B cell (primary cell): ENCODE measurements around the gene SLCO2B1. TPM values are rescaled to one million over a fixed set of nuclear protein-coding genes. Genes with fewer than 3 reads are reported as not detected.

ENCODE experiments used
- ATAC-seq: fragments of 200-7000 bp; cut with Tn5 transposase; one replicate; pipeline ENCODE4 v1.10.0; 2021; ENCODE audit warnings: low read depth, mild to moderate bottlenecking, moderate number of reproducible peaks, moderate library complexity
- CTCF ChIA-PET: fragments of 350-600 bp; sonication (Branson Sonifier 250); formaldehyde crosslinking; loops from one replicate; lab custom pipeline; 2021; ENCODE audit warnings: antibody characterized with exemption, inconsistent platforms; lab: Charles Lee
- POLR2A ChIA-PET: fragments of 350-600 bp; sonication (Branson Sonifier 250); formaldehyde crosslinking; loops from one replicate; lab custom pipeline; 2021; ENCODE audit warnings: antibody characterized with exemption; lab: Charles Lee
- DNase-seq: peaks from one replicate; pipeline ENCODE4 v3.0.0; 2013
- H2AFZ ChIP-seq: 2 replicates; pipeline ENCODE4 v1.6.1; 2012; ENCODE audit warnings: mild to moderate bottlenecking, low read depth, low read length; ENCODE audit not compliant: insufficient read depth, poor library complexity, severe bottlenecking
- H3K27ac ChIP-seq, 2 donors: 1 replicate in 1 of 2; 2 replicates in 1 of 2; pipeline ENCODE4 v1.5.1; 2012 to 2013; ENCODE audit warnings: low read length in 2 of 2, mild to moderate bottlenecking in 2 of 2, moderate library complexity in 1 of 2
- H3K27me3 ChIP-seq, 4 experiments: fragments of 200-600 bp in 1 of 4; sonication (generic) in 1 of 4; replicated peaks in 1 of 4; 1 replicate in 2 of 4; 2 replicates in 2 of 4; pipeline versions ENCODE4 v1.6.1 to v1.7.0; 2013 to 2016; ENCODE audit warnings: low read length in 3 of 4, mild to moderate bottlenecking in 2 of 4, mixed read lengths in 1 of 4, moderate library complexity in 1 of 4; ENCODE audit not compliant: insufficient read depth in 4 of 4, control insufficient read depth in 3 of 4; ENCODE audit errors: control extremely low read depth in 1 of 4
- H3K36me3 ChIP-seq, 2 experiments: replicated peaks in 1 of 2; 1 replicate in 1 of 2; 2 replicates in 1 of 2; pipeline versions ENCODE4 v1.6.1 to v1.7.1; 2013; ENCODE audit warnings: low read length in 1 of 2; ENCODE audit not compliant: insufficient read depth in 2 of 2, control insufficient read depth in 1 of 2; ENCODE audit errors: control extremely low read depth in 1 of 2, extremely low read depth in 1 of 2
- H3K4me1 ChIP-seq, 2 donors: fragments of 200-600 bp in 1 of 2; sonication (generic) in 1 of 2; 1 replicate in 1 of 2; 2 replicates in 1 of 2; pipeline versions ENCODE4 v1.5.1 to v1.6.1; 2013 to 2017; ENCODE audit warnings: low read length in 2 of 2; ENCODE audit not compliant: control insufficient read depth in 2 of 2, insufficient read depth in 2 of 2
- H3K4me2 ChIP-seq: replicated peaks from 2 replicates; pipeline ENCODE3; 2012; ENCODE audit warnings: mild to moderate bottlenecking, low read depth, low read length; ENCODE audit not compliant: poor library complexity, severe bottlenecking
- H3K4me3 ChIP-seq, 5 experiments: fragments of 200-600 bp in 1 of 5; sonication (generic) in 1 of 5; 1 replicate in 3 of 5; 2 replicates in 2 of 5; pipeline versions ENCODE4 v1.5.1 to v1.7.0; 2011 to 2016; ENCODE audit warnings: low read length in 4 of 5, mild to moderate bottlenecking in 4 of 5, low read depth in 2 of 5, control low read depth in 1 of 5, moderate library complexity in 1 of 5; ENCODE audit not compliant: insufficient read depth in 1 of 5; ENCODE audit errors: control extremely low read depth in 1 of 5, extremely low read depth in 1 of 5
- H3K79me2 ChIP-seq: fragments of 200-600 bp; sonication (generic); one replicate; pipeline ENCODE4 v1.6.0; 2016; ENCODE audit warnings: low read length; ENCODE audit not compliant: control insufficient read depth, insufficient read depth
- H3K9ac ChIP-seq: fragments of 200-600 bp; sonication (generic); 2 replicates; pipeline ENCODE4 v1.6.1; 2017; ENCODE audit warnings: mild to moderate bottlenecking, low read length, moderate library complexity
- H3K9me3 ChIP-seq, 3 donors: one replicate each; pipeline versions ENCODE4 v1.6.1 to v1.7.1; 2013; ENCODE audit warnings: low read length in 2 of 3; ENCODE audit not compliant: control insufficient read depth in 2 of 3, insufficient read depth in 1 of 3; ENCODE audit errors: control extremely low read depth in 1 of 3
- H4K20me1 ChIP-seq: 2 replicates; pipeline ENCODE4 v1.6.0; 2012; ENCODE audit warnings: mild to moderate bottlenecking, low read length; ENCODE audit not compliant: insufficient read depth, control insufficient read depth, poor library complexity, severe bottlenecking
- H3K27ac Mint-ChIP-seq: one replicate; pipeline ENCODE4 v1.8.0; 2021; ENCODE audit warnings: mixed read lengths
- H3K27me3 Mint-ChIP-seq: one replicate; pipeline ENCODE4 v1.8.0; 2021; ENCODE audit warnings: mixed read lengths
- H3K4me1 Mint-ChIP-seq: one replicate; pipeline ENCODE4 v1.8.0; 2021; ENCODE audit warnings: mixed read lengths
- H3K4me3 Mint-ChIP-seq: one replicate; pipeline ENCODE4 v1.8.0; 2021; ENCODE audit warnings: mixed read lengths
- H3K9me3 Mint-ChIP-seq: one replicate; pipeline ENCODE4 v1.8.0; 2022; ENCODE audit warnings: mixed read lengths; ENCODE audit not compliant: insufficient read depth
- EZH2 ChIP-seq: IDR thresholded peaks from 2 replicates; pipeline ENCODE4 v1.6.1; 2012; ENCODE audit warnings: borderline replicate concordance, low read depth, mild to moderate bottlenecking, moderate library complexity, low read length; ENCODE audit not compliant: insufficient read depth, poor library complexity, severe bottlenecking
- WGBS: methylation state at CpG from one replicate; pipeline ENCODE4 v1.1.5; 2013; ENCODE audit warnings: missing lambda C conversion rate; ENCODE audit not compliant: insufficient coverage; 5-methylcytosine and 5-hydroxymethylcytosine counted together
- intact Hi-C: fragments of 100-400 bp; cut with micrococcal nuclease; formaldehyde crosslinking; loops from one replicate; pipeline ENCODE4 v1.10.0; 2022
- polyA plus RNA-seq: library from polyadenylated mRNA; depleted of rRNA; stranded (reverse); fragments of >200 nt; gene quantifications from 2 replicates; pipeline ENCODE4 v1.2.3, GENCODE V29; 2012
- total RNA-seq, 2 donors: library from RNA; stranded (reverse); fragments of 120-200 nt in 1 of 2; gene quantifications; 1 replicate in 1 of 2; 2 replicates in 1 of 2; pipeline versions ENCODE4 v1.2.3 to v1.2.4, GENCODE V29; 2013 to 2022
- TF ChIP-seq, protein P1 (sequence below): fragments of 200-600 bp; IDR thresholded peaks from one replicate; pipeline ENCODE4 v1.8.0; 2022; ENCODE audit warnings: antibody characterized with exemption, mild to moderate bottlenecking

Gene SLCO2B1
- total and polyA plus RNA-seq, 2 donors (not counting 1 experiment from before 2014, with no cell fraction given), result 1.2 TPM; not detected in 1

DNA sequence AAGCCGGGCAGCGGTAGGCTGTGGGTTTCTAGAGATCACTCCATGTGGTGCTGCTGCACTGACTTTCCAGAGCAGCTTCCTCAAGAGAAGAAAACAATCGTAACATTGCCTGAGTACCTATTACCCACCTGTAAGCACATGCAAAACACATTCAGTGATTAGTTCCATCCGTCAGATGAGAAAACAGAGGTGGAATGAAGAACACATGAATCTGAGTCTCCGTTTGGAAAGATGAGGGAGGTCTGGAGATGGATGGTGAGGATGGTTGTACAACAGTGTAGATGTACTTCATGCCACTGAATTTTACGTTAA lies 7.5 kb upstream of the SLCO2B1 start:
- H4K20me1 ChIP-seq, result no peaks in the 10 kb centered on the region
- H2AFZ ChIP-seq, result peak overlapping the region; percentile 14
- Mint-ChIP-seq H3K9me3 (no peaks in the 10 kb centered on the region), H3K27me3 (peaks cover 14% of the 10 kb centered on the region), H3K4me1 (peaks cover 20% of the 10 kb centered on the region), H3K27ac (no peak overlapping the region), H3K4me3 (peak overlapping the region; percentile 8)
- H3K9ac ChIP-seq, result no peak overlapping the region
- CTCF ChIA-PET, result interaction anchor here (0.7 to 11.7 kb wide), 7 partner anchors 11 to 214 kb away, joined by 3 to 284 read pairs (median 60); partner anchors contain the start of gene TPBGL
- H3K4me1 ChIP-seq, result peaks cover 8 to 19% of the 10 kb centered on the region in 2 donors
- no peak overlapping the region for H3K27ac ChIP-seq
- no peak for DNase-seq
- 0% methylated on average over 2 of the region's 6 CpGs for WGBS
- H3K9me3 ChIP-seq, result no peaks in the 10 kb centered on the region
- TF ChIP-seq, protein P1, sequence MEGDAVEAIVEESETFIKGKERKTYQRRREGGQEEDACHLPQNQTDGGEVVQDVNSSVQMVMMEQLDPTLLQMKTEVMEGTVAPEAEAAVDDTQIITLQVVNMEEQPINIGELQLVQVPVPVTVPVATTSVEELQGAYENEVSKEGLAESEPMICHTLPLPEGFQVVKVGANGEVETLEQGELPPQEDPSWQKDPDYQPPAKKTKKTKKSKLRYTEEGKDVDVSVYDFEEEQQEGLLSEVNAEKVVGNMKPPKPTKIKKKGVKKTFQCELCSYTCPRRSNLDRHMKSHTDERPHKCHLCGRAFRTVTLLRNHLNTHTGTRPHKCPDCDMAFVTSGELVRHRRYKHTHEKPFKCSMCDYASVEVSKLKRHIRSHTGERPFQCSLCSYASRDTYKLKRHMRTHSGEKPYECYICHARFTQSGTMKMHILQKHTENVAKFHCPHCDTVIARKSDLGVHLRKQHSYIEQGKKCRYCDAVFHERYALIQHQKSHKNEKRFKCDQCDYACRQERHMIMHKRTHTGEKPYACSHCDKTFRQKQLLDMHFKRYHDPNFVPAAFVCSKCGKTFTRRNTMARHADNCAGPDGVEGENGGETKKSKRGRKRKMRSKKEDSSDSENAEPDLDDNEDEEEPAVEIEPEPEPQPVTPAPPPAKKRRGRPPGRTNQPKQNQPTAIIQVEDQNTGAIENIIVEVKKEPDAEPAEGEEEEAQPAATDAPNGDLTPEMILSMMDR, result no peak
- TF ChIP-seq EZH2, result no peak
- no peak for ATAC-seq
- H3K36me3 ChIP-seq, result no peaks in the 10 kb centered on the region
- H3K79me2 ChIP-seq, result no peaks in the 10 kb centered on the region
- peaks cover 0 to 3% (median 0%) of the 10 kb centered on the region in 4 experiments for H3K27me3 ChIP-seq
- intact Hi-C loops, result loop anchor here (5.0 kb wide), 1 partner anchor 239 kb away; no protein-coding TSS in a partner anchor
- H3K4me2 ChIP-seq, result peak overlapping the region; percentile 40
- POLR2A ChIA-PET, result no interaction called here
- no peak overlapping the region for H3K4me3 ChIP-seq

DNA sequence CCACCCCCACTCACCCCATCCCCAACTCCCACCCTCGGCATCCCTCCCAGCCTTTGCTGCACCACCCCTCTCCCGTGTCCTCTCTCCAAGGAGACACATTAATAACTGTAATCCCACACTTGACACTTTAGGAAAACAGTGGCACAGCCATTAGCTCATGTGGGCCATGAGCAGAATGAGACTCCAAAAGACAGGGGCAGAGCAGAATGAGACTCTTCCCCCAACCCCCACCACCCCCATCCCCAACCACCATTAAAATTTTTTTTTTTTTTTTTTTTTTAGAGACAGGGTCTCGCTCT lies 6.2 kb upstream of the SLCO2B1 start:
- H3K27me3 Mint-ChIP-seq, result peaks cover 10% of the 10 kb centered on the region
- Histone ChIP-seq H3K36me3 (no peaks in the 10 kb centered on the region), H3K4me2 (no peak overlapping the region), H3K79me2 (no peaks in the 10 kb centered on the region), H4K20me1 (no peaks in the 10 kb centered on the region), H3K27ac (no peak overlapping the region), H3K4me1 (peaks cover 8 to 19% of the 10 kb centered on the region in 2 donors), H3K9ac (no peak overlapping the region), H3K9me3 (no peaks in the 10 kb centered on the region), H2AFZ (no peak overlapping the region), H3K4me3 (no peak overlapping the region), H3K27me3 (no peaks in the 10 kb centered on the region)
- WGBS, result 13% methylated on average over 2 of the region's 3 CpGs
- no peak for TF ChIP-seq EZH2
- TF ChIP-seq, protein P1, result peak; percentile 9
- ChIA-PET POLR2A (interaction anchor here (0.6 to 0.7 kb wide), 3 partner anchors 93 to 1090 kb away, joined by 3 to 4 read pairs (median 4); no protein-coding TSS in a partner anchor), CTCF (interaction anchor here (0.7 to 11.7 kb wide), 9 partner anchors 8 to 131 kb away, joined by 3 to 284 read pairs (median 4); partner anchors contain the start of gene TPBGL)
- peaks cover 20% of the 10 kb centered on the region for H3K4me1 Mint-ChIP-seq
- H3K4me3 Mint-ChIP-seq, result no peak overlapping the region
- no peak overlapping the region for H3K27ac Mint-ChIP-seq
- intact Hi-C loops, result loop anchor here (1.0 to 5.0 kb wide), 2 partner anchors 104 to 238 kb away; no protein-coding TSS in a partner anchor
- no peak for DNase-seq
- ATAC-seq, result no peak
- H3K9me3 Mint-ChIP-seq, result no peaks in the 10 kb centered on the region
